Cardiac muscle cell (in vitro differentiated cells and primary cell): ENCODE measurements around the gene TAS2R10. TPM values are rescaled to one million over a fixed set of nuclear protein-coding genes. Genes with fewer than 3 reads are reported as not detected.

Experiments used
- DNase-seq, 2 donors: peaks; one replicate each; pipeline versions ENCODE4 v3.0.0 to v3.0.0-alpha.2; 2010 to 2017; ENCODE audit warnings: low read depth in 1 of 2, low spot score in 1 of 2
- H3K27ac ChIP-seq: fragments of 200-600 bp; sonication (generic); 2 replicates; pipeline ENCODE4 v1.5.1; 2016
- H3K27me3 ChIP-seq: fragments of 200-600 bp; sonication (generic); 2 replicates; pipeline ENCODE4 v1.6.0; 2016; ENCODE audit warnings: control low read depth
- H3K36me3 ChIP-seq: fragments of 200-600 bp; sonication (generic); 2 replicates; pipeline ENCODE4 v1.5.1; 2016; ENCODE audit warnings: control low read depth
- H3K4me1 ChIP-seq: fragments of 200-600 bp; sonication (generic); 2 replicates; pipeline ENCODE4 v1.8.1; 2017; ENCODE audit warnings: low read depth, mild to moderate bottlenecking, mixed run types
- H3K4me3 ChIP-seq: fragments of 200-600 bp; sonication (generic); 2 replicates; pipeline ENCODE4 v1.5.1; 2016; ENCODE audit warnings: mild to moderate bottlenecking
- H3K9me3 ChIP-seq: fragments of 200-600 bp; sonication (generic); 2 replicates; pipeline ENCODE4 v1.5.1; 2017; ENCODE audit warnings: low read depth, mild to moderate bottlenecking, control low read depth
- polyA plus RNA-seq: library from polyadenylated mRNA; unstranded; fragments of >200 nt; fragmentation: Nextera tagmentation; extraction: Ambion mirVana; gene quantifications from 2 replicates; pipeline ENCODE4 v1.2.1, GENCODE V29; 2016
- total RNA-seq: library from RNA; depleted of rRNA; stranded (reverse); fragments of >200 nt; gene quantifications from 2 replicates; pipeline ENCODE4 v1.2.3, GENCODE V29; 2016
- TF ChIP-seq, protein P1 (sequence below): IDR thresholded peaks from 2 replicates; pipeline ENCODE4 v1.5.1; 2012; ENCODE audit warnings: low read depth, mild to moderate bottlenecking, low read length

The TAS2R10 gene, protein sequence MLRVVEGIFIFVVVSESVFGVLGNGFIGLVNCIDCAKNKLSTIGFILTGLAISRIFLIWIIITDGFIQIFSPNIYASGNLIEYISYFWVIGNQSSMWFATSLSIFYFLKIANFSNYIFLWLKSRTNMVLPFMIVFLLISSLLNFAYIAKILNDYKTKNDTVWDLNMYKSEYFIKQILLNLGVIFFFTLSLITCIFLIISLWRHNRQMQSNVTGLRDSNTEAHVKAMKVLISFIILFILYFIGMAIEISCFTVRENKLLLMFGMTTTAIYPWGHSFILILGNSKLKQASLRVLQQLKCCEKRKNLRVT
- total RNA-seq (1.2 and 1.9 TPM in 2 replicates), polyA plus RNA-seq (0.72 and 1.1 TPM in 2 replicates)

DNA sequence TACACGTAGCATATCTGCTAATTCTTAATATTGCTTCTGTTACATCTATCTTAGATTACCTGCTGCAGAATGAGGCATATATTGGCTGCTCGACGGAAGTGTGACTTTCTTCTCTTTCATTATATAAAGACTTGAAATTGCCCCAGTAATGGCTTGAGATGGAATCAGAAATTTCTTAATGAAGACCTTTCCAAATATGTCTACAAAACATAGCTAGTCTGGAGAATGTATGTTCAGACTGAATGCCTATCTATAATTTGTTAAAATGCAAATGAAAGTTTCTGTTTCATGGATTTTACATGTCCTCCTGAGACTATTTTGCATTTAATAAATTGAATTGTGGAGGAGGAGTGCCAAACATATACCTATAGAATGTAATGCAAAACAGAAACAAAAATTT is at the start of gene TAS2R10:
TAS2R10 (minus strand) TSS at position 101 of the 400 bp plus-strand sequence; CDS start at position 12, 89 bp downstream.
- DNase-seq: no peak
- no peaks in the 10 kb centered on the region for H3K4me1 ChIP-seq
- H3K27ac ChIP-seq: no peak within 1 kb of the TSS
- H3K36me3 ChIP-seq: no peaks in the 10 kb centered on the region
- H3K9me3 ChIP-seq: no peaks in the 10 kb centered on the region
- TF ChIP-seq, protein P1, sequence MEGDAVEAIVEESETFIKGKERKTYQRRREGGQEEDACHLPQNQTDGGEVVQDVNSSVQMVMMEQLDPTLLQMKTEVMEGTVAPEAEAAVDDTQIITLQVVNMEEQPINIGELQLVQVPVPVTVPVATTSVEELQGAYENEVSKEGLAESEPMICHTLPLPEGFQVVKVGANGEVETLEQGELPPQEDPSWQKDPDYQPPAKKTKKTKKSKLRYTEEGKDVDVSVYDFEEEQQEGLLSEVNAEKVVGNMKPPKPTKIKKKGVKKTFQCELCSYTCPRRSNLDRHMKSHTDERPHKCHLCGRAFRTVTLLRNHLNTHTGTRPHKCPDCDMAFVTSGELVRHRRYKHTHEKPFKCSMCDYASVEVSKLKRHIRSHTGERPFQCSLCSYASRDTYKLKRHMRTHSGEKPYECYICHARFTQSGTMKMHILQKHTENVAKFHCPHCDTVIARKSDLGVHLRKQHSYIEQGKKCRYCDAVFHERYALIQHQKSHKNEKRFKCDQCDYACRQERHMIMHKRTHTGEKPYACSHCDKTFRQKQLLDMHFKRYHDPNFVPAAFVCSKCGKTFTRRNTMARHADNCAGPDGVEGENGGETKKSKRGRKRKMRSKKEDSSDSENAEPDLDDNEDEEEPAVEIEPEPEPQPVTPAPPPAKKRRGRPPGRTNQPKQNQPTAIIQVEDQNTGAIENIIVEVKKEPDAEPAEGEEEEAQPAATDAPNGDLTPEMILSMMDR: no peak
- H3K4me3 ChIP-seq: no peak within 1 kb of the TSS
- no peaks in the 10 kb centered on the region for H3K27me3 ChIP-seq

DNA sequence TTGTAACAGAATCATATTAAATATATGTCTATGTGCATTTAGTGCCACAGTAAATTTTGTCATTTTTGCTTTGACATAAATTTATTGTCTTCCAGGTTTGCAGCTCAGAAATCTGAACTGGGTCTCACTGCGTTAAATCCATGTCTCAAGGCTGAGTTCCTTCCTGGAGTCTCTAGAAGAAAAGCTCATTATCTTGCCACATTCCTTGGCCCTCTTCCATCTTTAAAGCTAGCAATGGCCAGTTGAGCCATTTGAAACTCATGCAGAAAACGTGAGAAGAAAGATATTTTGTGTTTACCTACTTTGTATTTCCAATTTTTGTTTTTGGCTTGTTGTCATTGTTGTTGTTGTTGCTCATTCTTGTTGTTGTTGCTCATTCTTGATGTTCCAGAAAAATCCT is 47.2 kb upstream of the TAS2R10 start:
- Histone ChIP-seq H3K36me3 (no peaks in the 10 kb centered on the region), H3K27me3 (no peaks in the 10 kb centered on the region), H3K9me3 (no peaks in the 10 kb centered on the region), H3K4me3 (no peak overlapping the region), H3K4me1 (no peaks in the 10 kb centered on the region), H3K27ac (no peak overlapping the region)
- DNase-seq: peak in 1 of 2 donors; percentile 80
- TF ChIP-seq, protein P1: no peak

GRCh38 chr12:10867381-10867780 is 41.2 kb upstream of the TAS2R10 start:
- TF ChIP-seq, protein P1: no peak
- no peaks in the 10 kb centered on the region for H3K27me3 ChIP-seq
- H3K9me3 ChIP-seq: no peaks in the 10 kb centered on the region
- H3K4me3 ChIP-seq: no peak overlapping the region
- no peak overlapping the region for H3K27ac ChIP-seq
- DNase-seq: peak in 1 of 2 donors; percentile 7
- H3K4me1 ChIP-seq: no peaks in the 10 kb centered on the region
- no peaks in the 10 kb centered on the region for H3K36me3 ChIP-seq

- Histone ChIP-seq H3K9me3 (no peaks in the 10 kb centered on the region), H3K27ac (no peak overlapping the region), H3K4me1 (no peaks in the 10 kb centered on the region), H3K4me3 (no peak overlapping the region), H3K27me3 (no peaks in the 10 kb centered on the region), H3K36me3 (no peaks in the 10 kb centered on the region)
- DNase-seq: no peak
- TF ChIP-seq, protein P1: no peak
Measured at GRCh38 chr12:10863512-10864218, 37.5 kb upstream of the TAS2R10 start.

DNA sequence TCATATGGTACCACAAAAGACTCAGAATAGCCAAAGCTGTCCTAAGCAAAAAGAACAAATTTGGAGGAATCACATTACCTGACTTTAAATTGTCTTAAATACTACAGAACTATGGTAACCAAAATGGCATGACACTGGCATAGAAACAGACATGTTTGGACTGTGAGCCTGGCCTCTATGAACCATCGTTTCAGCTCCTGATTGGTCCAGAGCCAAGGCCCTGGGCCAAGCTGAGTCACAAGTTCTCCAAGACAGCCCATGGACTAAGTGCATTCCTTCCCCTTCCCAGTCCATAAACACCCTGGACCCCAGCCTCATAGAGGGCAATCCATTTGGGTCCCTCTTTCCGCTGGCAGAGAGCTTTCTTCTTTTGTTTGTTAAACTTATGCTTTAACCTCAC is 35.2 kb upstream of the TAS2R10 start:
- Histone ChIP-seq H3K9me3 (no peaks in the 10 kb centered on the region), H3K27me3 (no peaks in the 10 kb centered on the region), H3K36me3 (no peaks in the 10 kb centered on the region), H3K4me1 (no peaks in the 10 kb centered on the region), H3K4me3 (no peak overlapping the region), H3K27ac (no peak overlapping the region)
- TF ChIP-seq, protein P1: no peak
- no peak for DNase-seq
